OCI-LY1 (cell line): Measurements from ENCODE around the gene ADGRB2.

Experiments used
- H2AFZ ChIP-seq: fragments of 200-600 bp; sonication (generic), shearing (Covaris generic); 2 replicates; pipeline ENCODE4 v1.6.0; 2014; ENCODE audit warnings: antibody characterized with exemption, mild to moderate bottlenecking, low read length
- H3F3A ChIP-seq: fragments of 200-600 bp; sonication (generic), shearing (Covaris generic); 2 replicates; pipeline ENCODE4 v1.6.0; 2014; ENCODE audit warnings: mild to moderate bottlenecking, antibody characterized with exemption, low read length, moderate library complexity; ENCODE audit not compliant: insufficient read depth
- H3K27ac ChIP-seq: fragments of 200-600 bp; sonication (generic); 2 replicates; pipeline ENCODE4 v1.5.1; 2014; ENCODE audit warnings: low read length, mixed run types, mild to moderate bottlenecking, low read depth; ENCODE audit not compliant: poor library complexity, severe bottlenecking
- H3K27me3 ChIP-seq: fragments of 200-600 bp; sonication (generic); 2 replicates; pipeline ENCODE4 v1.6.0; 2014; ENCODE audit warnings: antibody characterized with exemption, mild to moderate bottlenecking, low read length, moderate library complexity; ENCODE audit not compliant: insufficient read depth
- H3K36me3 ChIP-seq: fragments of 200-600 bp; sonication (generic); 2 replicates; pipeline ENCODE4 v1.6.1; 2014; ENCODE audit warnings: mild to moderate bottlenecking, antibody characterized with exemption, low read length, moderate library complexity, mixed read lengths; ENCODE audit not compliant: insufficient read depth
- H3K4me1 ChIP-seq: fragments of 200-600 bp; sonication (generic); 2 replicates; pipeline ENCODE4 v1.5.1; 2014; ENCODE audit warnings: mild to moderate bottlenecking, low read length, moderate library complexity; ENCODE audit not compliant: insufficient read depth, severe bottlenecking
- H3K4me2 ChIP-seq: fragments of 200-600 bp; sonication (generic), shearing (Covaris generic); 2 replicates; pipeline ENCODE4 v1.6.1; 2014; ENCODE audit warnings: low read length
- H3K4me3 ChIP-seq: fragments of 200-600 bp; sonication (generic); 2 replicates; pipeline ENCODE4 v1.5.1; 2014; ENCODE audit warnings: low read length, low read depth, mild to moderate bottlenecking, mixed read lengths; ENCODE audit not compliant: poor library complexity, severe bottlenecking
- H3K79me2 ChIP-seq: fragments of 200-600 bp; shearing (Covaris generic); 2 replicates; pipeline ENCODE4 v1.6.1; 2016; ENCODE audit warnings: mixed run types, low read length, mixed read lengths; ENCODE audit not compliant: insufficient read depth
- H3K9ac ChIP-seq: fragments of 200-600 bp; sonication (generic), shearing (Covaris generic); 2 replicates; pipeline ENCODE4 v1.6.1; 2014; ENCODE audit warnings: mild to moderate bottlenecking, low read length, mixed read lengths
- H3K9me2 ChIP-seq: fragments of 200-600 bp; sonication (generic), shearing (Covaris generic); 2 replicates; pipeline ENCODE4 v1.6.1; 2014; ENCODE audit warnings: low read depth, mild to moderate bottlenecking, low read length, mixed read lengths
- H3K9me3 ChIP-seq: fragments of 200-600 bp; shearing (Covaris generic); 2 replicates; pipeline ENCODE4 v1.6.1; 2014; ENCODE audit warnings: low read length, mixed read lengths
- H4K20me1 ChIP-seq: fragments of 200-600 bp; sonication (generic), shearing (Covaris generic); 2 replicates; pipeline ENCODE4 v1.6.0; 2016; ENCODE audit warnings: mild to moderate bottlenecking, low read length; ENCODE audit not compliant: insufficient read depth
- CTCF ChIP-seq: fragments of 200-600 bp; sonication (generic), shearing (Covaris generic); IDR thresholded peaks from 2 replicates; pipeline ENCODE4 v1.5.1; 2017; ENCODE audit warnings: mild to moderate bottlenecking, antibody characterized with exemption, low read length, moderate library complexity, mixed read lengths
- EZH2 ChIP-seq: fragments of 200-600 bp; sonication (generic), shearing (Covaris generic); IDR thresholded peaks from 2 replicates; pipeline ENCODE4 v1.8.0; 2017; ENCODE audit warnings: borderline replicate concordance, mixed run types, mild to moderate bottlenecking, antibody characterized with exemption, low read length, moderate library complexity, mixed read lengths

Gene ADGRB2

GRCh38 chr1:31756578-31756977, 7.6 kb downstream of the ADGRB2 start:
- H3K36me3 ChIP-seq = no peaks in the 10 kb centered on the region
- H3K9me2 ChIP-seq = no peaks in the 10 kb centered on the region
- no peak overlapping the region for H3K27ac ChIP-seq
- no peaks in the 10 kb centered on the region for H3K79me2 ChIP-seq
- TF ChIP-seq EZH2 = no peak
- no peak for TF ChIP-seq CTCF
- H4K20me1 ChIP-seq = no peaks in the 10 kb centered on the region
- H3K27me3 ChIP-seq = no peaks in the 10 kb centered on the region
- no peaks in the 10 kb centered on the region for H3K9me3 ChIP-seq
- H3K4me2 ChIP-seq = no peak overlapping the region
- H3K4me1 ChIP-seq = peaks cover 11% of the 10 kb centered on the region
- H3K4me3 ChIP-seq = no peak overlapping the region
- H3F3A ChIP-seq = no peaks in the 10 kb centered on the region
- H3K9ac ChIP-seq = no peak overlapping the region
- H2AFZ ChIP-seq = no peak overlapping the region

GRCh38 chr1:31755850-31756492, 8.2 kb downstream of the ADGRB2 start:
- H3K27me3 ChIP-seq = no peaks in the 10 kb centered on the region
- H3K9me2 ChIP-seq = no peaks in the 10 kb centered on the region
- H3F3A ChIP-seq = no peaks in the 10 kb centered on the region
- H3K79me2 ChIP-seq = no peaks in the 10 kb centered on the region
- no peaks in the 10 kb centered on the region for H3K9me3 ChIP-seq
- no peak for TF ChIP-seq CTCF
- no peak for TF ChIP-seq EZH2
- H3K4me1 ChIP-seq = peaks cover 5% of the 10 kb centered on the region
- no peak overlapping the region for H3K9ac ChIP-seq
- H3K4me3 ChIP-seq = no peak overlapping the region
- no peaks in the 10 kb centered on the region for H3K36me3 ChIP-seq
- no peak overlapping the region for H3K4me2 ChIP-seq
- H2AFZ ChIP-seq = no peak overlapping the region
- no peak overlapping the region for H3K27ac ChIP-seq
- H4K20me1 ChIP-seq = no peaks in the 10 kb centered on the region

GRCh38 chr1:31755197-31755611, 8.9 kb downstream of the ADGRB2 start:
- H3K4me2 ChIP-seq = no peak overlapping the region
- no peaks in the 10 kb centered on the region for H3F3A ChIP-seq
- H3K9me2 ChIP-seq = no peaks in the 10 kb centered on the region
- no peak overlapping the region for H3K4me3 ChIP-seq
- H3K27me3 ChIP-seq = peaks cover 4% of the 10 kb centered on the region; the same call in 1 of the 2 replicates
- no peak overlapping the region for H3K27ac ChIP-seq
- no peaks in the 10 kb centered on the region for H3K36me3 ChIP-seq
- H2AFZ ChIP-seq = no peak overlapping the region
- H3K9me3 ChIP-seq = no peaks in the 10 kb centered on the region
- H3K4me1 ChIP-seq = no peaks in the 10 kb centered on the region
- H3K79me2 ChIP-seq = no peaks in the 10 kb centered on the region
- no peak for TF ChIP-seq CTCF
- no peaks in the 10 kb centered on the region for H4K20me1 ChIP-seq
- no peak overlapping the region for H3K9ac ChIP-seq
